Astrocyte (in vitro differentiated cells and primary cell): ENCODE measurements around the gene GPR137B.

ENCODE experiments used
- CTCF ChIP-seq: IDR thresholded peaks from 2 replicates; pipeline ENCODE4 v1.5.1; 2011; ENCODE audit warnings: low read depth, mild to moderate bottlenecking, inconsistent platforms, low read length, moderate library complexity; ENCODE audit not compliant: insufficient read depth
- EZH2 ChIP-seq: IDR thresholded peaks from 2 replicates; pipeline ENCODE4 v1.6.1; 2012; ENCODE audit warnings: mild to moderate bottlenecking, low read length, inconsistent platforms; ENCODE audit not compliant: insufficient read depth

GRCh38 chr1:236160540-236161127 is 18.3 kb downstream of the GPR137B start:
- TF ChIP-seq CTCF (no peak), EZH2 (no peak)
